Measurements from ENCODE around the gene HPCAL1.

HPCAL1 gene

GRCh38 chr2:10325278-10326145, 22.8 kb downstream of the HPCAL1 start:
- no peak for DNase-seq

DNA sequence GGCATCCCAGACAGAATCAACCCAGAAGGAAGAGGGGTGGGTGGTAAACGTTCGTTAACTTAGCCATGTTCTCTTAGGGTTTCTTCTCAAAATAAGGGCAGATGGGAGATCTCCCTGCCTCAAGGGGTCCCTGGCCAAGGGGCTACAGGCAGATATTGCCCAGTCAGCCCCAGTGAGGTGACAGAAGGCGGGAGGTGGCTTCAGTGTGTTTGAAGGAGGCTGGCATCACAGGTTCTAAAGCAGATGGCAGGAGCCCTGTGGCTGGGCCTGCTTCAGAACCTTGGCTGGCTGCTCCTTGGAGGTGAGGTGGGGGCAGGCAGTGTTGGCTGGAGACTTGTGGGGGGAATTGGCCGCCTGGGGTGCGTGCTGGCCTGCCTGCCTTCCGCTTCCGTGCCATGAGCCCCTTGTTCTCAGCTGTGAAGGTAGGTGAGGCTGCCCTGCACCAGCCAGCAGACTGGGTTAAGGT, 23.5 kb downstream of the HPCAL1 start:
- DNase-seq, result no peak

GRCh38 chr2:10326707-10327594, 24.2 kb downstream of the HPCAL1 start:
- no peak for DNase-seq

DNA sequence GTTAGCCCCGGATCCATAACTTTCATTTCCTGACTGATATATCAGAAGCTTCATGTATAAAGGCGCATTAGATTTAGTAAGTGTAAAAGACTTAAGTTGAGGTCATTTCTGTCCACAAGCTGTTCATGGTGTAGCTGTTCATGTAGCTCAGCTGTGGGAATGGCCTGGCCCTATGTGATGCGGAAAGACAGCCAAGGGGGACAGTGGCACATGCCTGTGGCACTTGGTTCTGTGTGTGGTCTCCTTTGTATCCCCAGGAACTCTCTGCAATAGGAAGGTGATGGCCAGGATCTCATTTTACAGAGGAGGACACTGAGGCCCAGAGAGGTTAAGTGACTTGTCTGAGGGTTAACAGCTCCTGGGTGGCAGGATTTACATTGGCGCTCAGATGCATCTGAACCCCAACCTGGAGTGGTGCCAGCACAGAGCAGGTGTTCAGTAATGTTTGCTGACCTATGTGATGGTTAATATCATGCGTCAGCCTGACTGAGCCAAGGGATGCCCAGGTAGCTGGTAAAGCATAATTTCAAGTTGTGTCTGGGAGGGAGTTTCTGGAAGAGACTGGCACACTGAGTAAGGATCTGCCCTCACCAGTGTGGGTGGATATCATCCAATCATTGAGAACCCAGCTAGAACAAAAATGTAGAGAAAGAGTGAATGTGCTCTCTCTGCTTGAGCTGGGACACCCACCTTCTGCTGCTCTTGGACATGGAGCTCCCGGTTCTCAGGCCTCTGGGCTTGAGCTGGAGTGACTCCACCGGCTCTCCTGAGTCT, 25.4 kb downstream of the HPCAL1 start:
- DNase-seq, result no peak

DNA sequence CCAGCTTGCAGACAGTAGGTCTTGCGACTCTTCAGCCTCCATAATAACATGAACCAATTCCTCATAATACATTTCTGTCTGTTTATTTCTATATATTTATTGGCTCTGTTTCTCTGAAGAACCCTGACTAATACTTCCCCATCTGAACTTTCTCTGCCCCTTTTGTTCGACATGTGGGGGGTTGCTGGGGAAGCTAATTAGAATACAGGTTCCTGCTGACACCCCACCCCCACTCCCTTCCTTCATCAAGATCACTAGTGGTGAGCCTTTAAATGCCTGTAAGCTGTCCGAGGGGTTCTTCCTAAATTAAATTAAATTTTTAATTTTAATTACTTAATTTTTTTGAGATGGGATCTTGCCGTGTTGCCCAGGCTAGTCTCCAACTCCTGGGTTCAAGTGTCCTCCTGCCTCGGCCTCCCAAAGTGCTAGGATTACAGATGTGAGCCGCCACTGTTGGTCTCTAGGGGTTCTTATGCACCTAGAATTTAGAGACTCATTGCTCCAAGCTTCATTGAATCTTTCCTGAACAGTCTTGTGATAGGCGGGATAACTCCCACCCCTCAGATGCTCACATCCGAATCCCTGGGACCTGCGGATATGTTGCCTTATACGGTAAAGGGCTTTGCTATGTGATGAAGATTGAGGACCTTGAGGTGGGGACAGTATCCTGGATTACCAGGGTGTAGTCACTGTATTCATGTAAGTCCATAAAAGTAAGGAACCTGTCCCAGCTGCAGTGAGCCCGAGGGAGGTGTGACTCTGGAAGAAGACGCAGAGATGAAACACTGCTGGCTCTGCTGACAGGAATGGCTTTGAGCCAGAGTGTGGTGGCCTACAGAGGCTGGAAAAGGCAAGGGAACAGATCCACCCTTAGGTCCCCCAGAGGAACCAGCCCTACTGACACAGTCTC, 26.2 kb downstream of the HPCAL1 start:
- DNase-seq, result no peak

DNA sequence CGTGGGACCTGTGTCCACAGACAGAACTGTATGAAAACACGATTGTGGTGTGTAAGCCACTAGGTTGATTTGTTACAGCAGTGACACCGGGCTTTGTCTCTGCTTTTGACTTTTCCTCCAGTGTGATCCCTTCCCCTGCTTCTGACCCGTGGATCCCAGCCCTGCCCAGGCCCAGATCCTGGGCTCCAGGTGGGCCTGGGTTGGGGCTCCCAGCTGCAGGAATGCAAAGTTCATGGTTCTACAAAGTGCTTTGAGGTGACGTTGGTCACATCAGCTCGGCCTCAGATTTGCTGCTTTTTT, 26.8 kb downstream of the HPCAL1 start:
- no peak for DNase-seq

DNA sequence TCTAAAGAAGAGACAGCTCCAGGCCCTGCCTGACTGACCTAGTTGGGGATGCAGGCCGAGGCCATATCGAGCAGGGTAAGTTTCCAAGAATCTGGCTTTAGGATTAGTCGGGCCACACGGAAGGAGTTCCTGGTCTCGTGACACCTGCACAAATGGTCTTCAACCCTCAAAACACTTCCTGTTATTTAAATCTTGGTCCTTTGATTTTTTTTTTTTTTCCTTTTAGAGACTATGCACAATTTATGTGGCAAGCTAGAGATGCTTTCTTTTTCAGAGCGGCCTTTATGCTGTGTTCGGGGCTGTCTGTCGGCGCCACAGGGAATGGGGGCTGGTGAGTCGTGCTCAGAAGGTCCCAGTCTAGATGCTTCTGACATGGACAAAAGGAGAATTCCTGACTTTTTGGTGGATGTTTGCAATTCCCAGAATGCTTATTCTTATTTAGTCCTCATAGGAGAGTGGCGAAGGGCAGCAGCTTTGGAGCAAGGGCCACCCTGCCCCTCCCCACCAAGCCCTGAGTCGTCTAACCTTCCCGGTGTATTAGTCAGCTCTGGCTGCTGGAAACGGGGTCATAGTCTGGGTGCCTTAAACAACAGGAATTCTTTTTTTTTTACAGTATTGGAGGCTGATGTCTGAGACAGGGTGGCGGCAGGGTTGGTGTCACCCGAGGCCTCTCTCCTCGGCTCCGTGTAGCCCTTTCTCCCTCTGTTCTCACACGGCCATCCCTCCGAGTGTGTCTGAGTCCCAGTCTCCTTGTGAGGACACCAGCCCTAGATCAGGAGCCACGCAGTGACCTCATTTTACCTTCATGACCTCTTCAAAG, 27.4 kb downstream of the HPCAL1 start:
- DNase-seq, result no peak

DNA sequence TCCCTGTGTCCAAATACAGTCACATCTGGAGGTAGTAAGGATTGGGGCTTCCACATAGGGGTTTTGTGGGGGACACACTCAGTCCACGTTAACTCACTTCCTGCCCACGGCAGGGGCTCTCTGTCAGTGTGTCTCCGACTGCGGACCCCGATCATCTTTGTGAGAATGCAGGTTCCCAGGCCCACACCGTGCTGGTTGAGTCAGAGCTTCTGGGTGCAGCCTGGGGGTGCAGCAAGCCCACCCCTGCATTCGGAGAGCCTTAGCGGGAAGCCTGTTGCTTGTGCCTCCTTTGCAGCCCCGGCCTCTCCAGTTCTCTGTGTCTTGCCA, 28.0 kb downstream of the HPCAL1 start:
- no peak for DNase-seq

DNA sequence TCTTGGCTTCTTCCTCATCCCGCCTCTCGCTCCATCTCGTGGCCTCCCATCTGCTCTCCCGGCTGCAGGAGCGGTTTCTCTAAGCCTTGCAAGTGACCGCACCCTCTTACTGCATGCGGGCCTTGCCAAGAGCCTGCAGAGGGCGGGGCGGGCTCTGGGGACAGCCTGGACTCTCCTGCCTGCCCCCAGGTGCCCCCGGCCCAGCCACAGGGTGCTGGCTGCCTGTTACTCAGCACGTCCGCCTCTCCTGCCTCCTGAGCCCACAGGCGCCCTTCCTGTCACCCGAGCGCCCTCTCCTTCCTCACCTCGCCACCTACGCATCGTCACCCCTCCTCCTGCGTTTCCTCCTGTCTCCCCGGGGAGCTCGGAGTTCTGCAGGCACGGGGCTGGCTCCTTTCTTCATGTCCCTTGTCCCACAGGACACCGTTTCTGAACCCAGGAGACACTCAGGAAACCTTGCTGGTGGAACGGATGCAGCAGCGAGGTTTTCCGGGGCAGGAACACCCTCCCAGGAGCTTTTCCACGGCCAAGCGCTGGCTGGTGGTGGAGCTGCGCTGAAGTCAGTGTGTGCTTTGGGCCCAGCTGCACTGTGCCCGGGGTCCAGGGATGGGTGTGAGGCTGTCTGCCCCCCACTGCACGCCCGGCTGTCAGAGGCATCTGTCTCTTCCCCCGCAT, 28.5 kb downstream of the HPCAL1 start:
- DNase-seq, result peak; percentile 76

DNA sequence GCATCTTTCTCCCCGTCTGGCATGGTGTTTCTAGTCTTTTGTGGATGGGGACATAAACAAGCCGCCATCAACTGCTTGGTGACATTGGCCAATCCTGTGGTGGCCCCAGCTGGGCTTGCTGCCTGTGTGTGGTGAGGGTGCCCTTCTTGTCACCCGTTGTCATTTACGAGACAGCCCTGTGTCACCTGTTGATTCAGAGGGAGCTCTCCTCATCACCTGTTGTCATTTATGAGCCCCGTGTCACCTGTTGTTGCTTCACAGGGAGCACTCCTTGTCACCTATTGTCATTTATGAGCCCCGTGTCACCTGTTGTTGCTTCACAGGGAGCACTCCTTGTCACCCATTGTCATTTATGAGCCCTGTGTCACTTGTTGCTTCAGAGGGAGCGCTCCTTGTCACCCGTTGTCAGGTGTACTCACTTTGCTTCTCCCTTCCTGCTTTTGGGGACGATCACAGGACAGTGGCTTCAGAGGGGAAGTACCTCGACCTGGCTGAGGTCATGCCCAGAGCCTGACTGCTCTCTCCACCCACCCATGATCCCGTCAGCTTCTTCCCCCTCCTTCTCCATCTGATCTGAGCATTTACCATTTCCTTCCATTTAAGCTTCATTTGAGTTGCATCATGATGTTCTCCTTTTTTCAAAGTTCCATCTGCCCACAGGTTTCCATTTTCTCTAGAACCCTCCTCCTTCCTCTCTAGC, 29.1 kb downstream of the HPCAL1 start:
- peak; percentile 95 for DNase-seq

DNA sequence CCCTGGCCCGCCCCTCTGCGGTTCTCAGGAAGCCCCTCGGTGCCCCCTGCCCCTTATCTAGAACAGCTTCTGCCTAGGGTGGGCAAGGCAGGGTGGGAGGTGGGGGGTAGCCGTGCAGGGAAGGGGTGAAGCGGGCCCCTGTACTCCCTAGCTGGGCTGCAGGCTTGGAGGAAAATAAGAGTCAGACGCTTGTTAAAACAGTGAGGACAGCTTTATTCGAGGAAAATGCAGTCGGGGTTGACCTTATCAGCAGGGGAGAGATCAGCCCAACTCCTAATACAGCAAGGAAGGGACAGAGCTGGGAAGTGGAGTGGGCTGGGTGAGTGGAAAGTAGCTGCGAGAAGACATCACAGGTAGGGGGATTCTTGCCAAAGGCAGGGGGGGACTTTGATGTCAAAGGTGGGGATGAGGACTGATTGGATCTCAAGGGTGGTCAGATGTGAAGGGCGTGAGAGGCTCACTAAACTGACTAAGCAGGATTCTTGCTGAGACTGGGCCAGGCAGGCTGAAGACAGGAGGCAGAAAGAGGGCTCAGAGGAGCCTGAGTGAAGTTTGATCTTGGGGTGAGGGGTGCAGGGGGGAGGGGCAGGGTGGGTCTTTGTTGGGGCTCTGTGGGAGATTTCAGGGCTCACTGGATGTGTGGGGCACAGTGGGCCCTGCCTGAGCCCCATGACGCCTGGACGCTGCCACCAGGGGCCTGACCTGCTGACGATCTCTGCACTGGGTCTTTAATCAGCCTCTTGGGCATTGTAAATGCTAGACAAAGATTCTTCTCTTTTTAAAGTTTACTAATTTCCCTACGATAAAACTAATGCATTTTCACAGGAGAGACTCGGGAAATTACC, 29.9 kb downstream of the HPCAL1 start:
- no peak for DNase-seq

GRCh38 chr2:10333247-10333613, 30.5 kb downstream of the HPCAL1 start:
- DNase-seq, result peak; percentile 60

GRCh38 chr2:10333966-10334365, 31.3 kb downstream of the HPCAL1 start:
- no peak for DNase-seq

GRCh38 chr2:10335046-10335840, 32.5 kb downstream of the HPCAL1 start:
- DNase-seq, result no peak

DNA sequence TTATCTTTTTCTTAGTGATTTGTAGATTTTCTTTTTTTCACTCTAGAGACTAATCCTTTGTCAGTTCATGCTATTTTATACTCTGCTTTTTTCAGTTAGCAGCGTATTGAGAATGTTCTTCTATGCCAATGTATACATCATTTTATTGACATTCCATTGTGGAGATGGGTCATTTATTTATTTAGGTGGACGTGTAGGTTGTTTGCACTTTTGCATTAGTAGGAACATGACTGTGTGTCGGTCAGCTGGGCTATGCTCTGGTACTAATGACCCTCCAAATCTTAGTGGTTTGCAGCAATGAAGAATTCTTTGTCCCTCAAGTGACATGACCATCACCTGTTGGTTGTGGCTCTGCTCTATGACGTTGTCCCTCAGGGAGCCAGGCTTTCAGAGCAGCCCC, 33.6 kb downstream of the HPCAL1 start:
- no peak for DNase-seq

GRCh38 chr2:10337449-10338269, 35.0 kb downstream of the HPCAL1 start:
- no peak for DNase-seq

Measured in inflammatory macrophage treated with lipopolysaccharide for 4 hours (primary cell).